H1 (cell line): Measurements from ENCODE around the gene LGALS12. TPM values are rescaled to one million over a fixed set of nuclear protein-coding genes. Genes with fewer than 3 reads are reported as not detected.

ENCODE experiments used
- CTCF ChIA-PET: fragments of 300-600 bp; sonication (Branson Sonifier 250); formaldehyde crosslinking; loops from one replicate; lab custom pipeline; 2021; ENCODE audit not compliant: partially characterized antibody; lab: Charles Lee
- POLR2A ChIA-PET: fragments of 300-600 bp; sonication (Branson Sonifier 250); formaldehyde crosslinking; loops from one replicate; lab custom pipeline; 2021; ENCODE audit warnings: inconsistent platforms; ENCODE audit not compliant: partially characterized antibody; lab: Charles Lee
- DNase-seq, 2 experiments: peaks; one replicate each; pipeline versions ENCODE4 v3.0.0 to v3.0.0-alpha.2; 2010 to 2022; ENCODE audit warnings: low spot score in 2 of 2, low read depth in 1 of 2, mixed read lengths in 1 of 2
- FAIRE-seq: peaks from 2 replicates; lab custom pipeline; 2011; peaks lifted over from hg19 to GRCh38; lab: Jason Lieb, UNC
- H2AFZ ChIP-seq: 2 replicates; pipeline ENCODE4 v1.8.1; 2012; ENCODE audit warnings: low read length, inconsistent platforms
- H2AK5ac ChIP-seq: 2 replicates; pipeline ENCODE4 v1.6.1; 2013; ENCODE audit warnings: low read depth, low read length
- H2BK120ac ChIP-seq: replicated peaks from 2 replicates; pipeline ENCODE3; 2013; ENCODE audit warnings: low read depth, low read length, inconsistent platforms
- H2BK12ac ChIP-seq: 2 replicates; pipeline ENCODE4 v1.6.1; 2013; ENCODE audit warnings: low read depth, low read length
- H2BK15ac ChIP-seq: 2 replicates; pipeline ENCODE4 v1.6.1; 2013; ENCODE audit warnings: low read length
- H2BK20ac ChIP-seq: 2 replicates; pipeline ENCODE4 v1.6.1; 2013; ENCODE audit warnings: low read length
- H2BK5ac ChIP-seq: 2 replicates; pipeline ENCODE4 v1.6.1; 2013; ENCODE audit warnings: low read depth, low read length
- H3K14ac ChIP-seq: 2 replicates; pipeline ENCODE4 v1.6.1; 2013; ENCODE audit warnings: inconsistent platforms; ENCODE audit not compliant: insufficient read length
- H3K18ac ChIP-seq: 2 replicates; pipeline ENCODE4 v1.6.1; 2013; ENCODE audit warnings: low read length; ENCODE audit errors: extremely low read depth
- H3K23ac ChIP-seq: 2 replicates; pipeline ENCODE4 v1.6.1; 2013; ENCODE audit warnings: inconsistent platforms; ENCODE audit not compliant: insufficient read length
- H3K23me2 ChIP-seq: 2 replicates; pipeline ENCODE4 v1.6.1; 2013; ENCODE audit warnings: low read depth, low read length
- H3K27ac ChIP-seq: 2 replicates; pipeline ENCODE4 v1.6.1; 2011; ENCODE audit warnings: low read depth, low read length, inconsistent platforms
- H3K27me3 ChIP-seq, 4 experiments: replicated peaks in 1 of 4; 1 replicate in 1 of 4; 2 replicates in 3 of 4; pipeline versions ENCODE4 v1.6.1 to v1.8.1; 2011 to 2013; ENCODE audit warnings: low read length in 3 of 4, mild to moderate bottlenecking in 3 of 4, inconsistent platforms in 2 of 4, mixed read lengths in 2 of 4, moderate library complexity in 1 of 4; ENCODE audit not compliant: control insufficient read depth in 3 of 4, insufficient read depth in 3 of 4; ENCODE audit errors: extremely low read depth in 1 of 4
- H3K36me3 ChIP-seq, 4 experiments: 2 replicates each; pipeline versions ENCODE4 v1.6.1 to v1.8.1; 2011 to 2013; ENCODE audit warnings: mild to moderate bottlenecking in 4 of 4, low read length in 3 of 4, moderate library complexity in 2 of 4, control low read depth in 1 of 4, inconsistent platforms in 1 of 4; ENCODE audit not compliant: insufficient read depth in 4 of 4, control insufficient read depth in 2 of 4
- H3K4ac ChIP-seq: replicated peaks from 2 replicates; pipeline ENCODE3; 2013; ENCODE audit warnings: low read length, low read depth, mixed read lengths, inconsistent platforms; ENCODE audit not compliant: insufficient read length
- H3K4me1 ChIP-seq, 4 experiments: replicated peaks in 1 of 4; 1 replicate in 1 of 4; 2 replicates in 3 of 4; pipeline versions ENCODE4 v1.6.1 to v1.8.1; 2011 to 2013; ENCODE audit warnings: low read length in 3 of 4, inconsistent platforms in 2 of 4, mixed read lengths in 1 of 4; ENCODE audit not compliant: insufficient read depth in 4 of 4, control insufficient read depth in 3 of 4
- H3K4me2 ChIP-seq, 2 experiments: 2 replicates each; pipeline versions ENCODE4 v1.6.1 to v1.8.1; 2011 to 2013; ENCODE audit warnings: low read depth in 2 of 2, low read length in 2 of 2, control low read depth in 1 of 2, inconsistent platforms in 1 of 2, mild to moderate bottlenecking in 1 of 2; ENCODE audit not compliant: insufficient read depth in 1 of 2
- H3K4me3 ChIP-seq, 4 experiments: fragments of 200-600, 300-600 bp in 1 of 4; sonication (generic), shearing (Covaris generic), sonication (Bioruptor Twin) in 1 of 4; 2 replicates each; pipeline versions ENCODE4 v1.5.1 to v1.8.1; 2011 to 2016; ENCODE audit warnings: low read length in 4 of 4, low read depth in 3 of 4, control low read depth in 2 of 4, inconsistent platforms in 2 of 4, mild to moderate bottlenecking in 2 of 4, mixed read lengths in 1 of 4, moderate library complexity in 1 of 4; ENCODE audit not compliant: insufficient read depth in 2 of 4; ENCODE audit errors: extremely low read depth in 1 of 4
- H3K56ac ChIP-seq: replicated peaks from 2 replicates; pipeline ENCODE3; 2013; ENCODE audit warnings: low read depth, mild to moderate bottlenecking, mixed read lengths, low read length, inconsistent platforms; ENCODE audit not compliant: insufficient read length
- H3K79me1 ChIP-seq: 2 replicates; pipeline ENCODE4 v1.6.1; 2013; ENCODE audit warnings: low read depth, low read length, control low read depth
- H3K79me2 ChIP-seq, 2 experiments: 2 replicates each; pipeline versions ENCODE4 v1.6.1 to v1.8.1; 2012 to 2013; ENCODE audit warnings: low read length in 2 of 2, mild to moderate bottlenecking in 2 of 2, inconsistent platforms in 1 of 2; ENCODE audit not compliant: insufficient read depth in 2 of 2, control insufficient read depth in 1 of 2
- H3K9ac ChIP-seq, 4 experiments: replicated peaks in 1 of 4; 1 replicate in 1 of 4; 2 replicates in 3 of 4; pipeline versions ENCODE4 v1.6.1 to v1.8.1; 2011 to 2013; ENCODE audit warnings: low read depth in 3 of 4, low read length in 3 of 4, control low read depth in 2 of 4, mild to moderate bottlenecking in 2 of 4, moderate library complexity in 2 of 4, inconsistent platforms in 1 of 4; ENCODE audit errors: extremely low read depth in 1 of 4
- H3K9me3 ChIP-seq, 2 experiments: 2 replicates each; pipeline versions ENCODE4 v1.6.1 to v1.8.1; 2012 to 2013; ENCODE audit warnings: mild to moderate bottlenecking in 2 of 2, moderate library complexity in 2 of 2, control low read depth in 1 of 2, inconsistent platforms in 1 of 2, low read depth in 1 of 2, low read length in 1 of 2, mixed read lengths in 1 of 2; ENCODE audit not compliant: insufficient read depth in 2 of 2
- H4K20me1 ChIP-seq, 2 experiments: replicated peaks in 1 of 2; 2 replicates each; pipeline versions ENCODE3 to v1.8.1; 2011 to 2013; ENCODE audit warnings: inconsistent platforms in 2 of 2, low read length in 2 of 2, mild to moderate bottlenecking in 1 of 2; ENCODE audit not compliant: insufficient read depth in 2 of 2, control insufficient read depth in 1 of 2
- H4K5ac ChIP-seq: 2 replicates; pipeline ENCODE4 v1.6.1; 2013; ENCODE audit warnings: low read length, low read depth, mixed read lengths, inconsistent platforms; ENCODE audit not compliant: insufficient read length
- H4K8ac ChIP-seq: 2 replicates; pipeline ENCODE4 v1.8.0; 2013; ENCODE audit warnings: mild to moderate bottlenecking, moderate library complexity, low read length, inconsistent platforms; ENCODE audit not compliant: insufficient read depth; ENCODE audit errors: extremely low read depth
- H4K91ac ChIP-seq: replicated peaks from 2 replicates; pipeline ENCODE3; 2013; ENCODE audit warnings: low read length, mixed read lengths, inconsistent platforms; ENCODE audit not compliant: insufficient read length
- EGR1 ChIP-seq: IDR thresholded peaks from 2 replicates; pipeline ENCODE4 v1.6.1; 2011; ENCODE audit warnings: low read depth, low read length, borderline replicate concordance
- NRF1 ChIP-seq: IDR thresholded peaks from 2 replicates; pipeline ENCODE4 v1.6.1; 2011; ENCODE audit warnings: mild to moderate bottlenecking, low read depth, low read length, improper control_type of control experiment
- TBP ChIP-seq: IDR thresholded peaks from 2 replicates; pipeline ENCODE4 v1.6.1; 2011; ENCODE audit warnings: low read depth, low read length, improper control_type of control experiment
- WGBS, 2 experiments: shearing (Covaris generic) in 1 of 2; methylation state at CpG; one replicate each; pipeline versions ENCODE4 v1.1.6 to v1.1.7; 2013 to 2015; ENCODE audit warnings: low lambda C conversion rate in 2 of 2, mixed read lengths in 2 of 2, inconsistent platforms in 1 of 2, low coverage in 1 of 2, missing lambda C conversion rate in 1 of 2; ENCODE audit not compliant: insufficient replicate concordance in 2 of 2, insufficient coverage in 1 of 2, insufficient read length in 1 of 2; ENCODE audit errors: extremely low coverage in 1 of 2, missing lambda C conversion rate in 1 of 2; 5-methylcytosine and 5-hydroxymethylcytosine counted together
- polyA plus RNA-seq, 7 experiments: library from polyadenylated mRNA; depleted of rRNA in 3 of 7; stranded (reverse) in 5 of 7; unstranded in 2 of 7; fragments of >200 nt in 5 of 7; fragments of 200-250 nt in 2 of 7; gene quantifications; 1 replicate in 5 of 7; 2 replicates in 1 of 7; 4 replicates in 1 of 7; pipeline versions ENCODE4 v1.2.1 to v1.2.3, GENCODE V29; 2011 to 2013; ENCODE audit warnings: missing spikeins in 2 of 7, mixed read lengths in 2 of 7
- total RNA-seq: library from RNA; stranded (reverse); fragmentation: NEBNext Ultra II Directional; extraction: Animal tissue kit (Norgen Biotek cat#: 25700); gene quantifications from 2 replicates; pipeline ENCODE4 v1.2.1, GENCODE V29; 2021

The LGALS12 gene
- total and polyA plus RNA-seq, 2 of the 8 experiments (the other 6 are each of a cell fraction or from before 2014, with no cell fraction given) = 1.6 to 2.9 TPM

DNA sequence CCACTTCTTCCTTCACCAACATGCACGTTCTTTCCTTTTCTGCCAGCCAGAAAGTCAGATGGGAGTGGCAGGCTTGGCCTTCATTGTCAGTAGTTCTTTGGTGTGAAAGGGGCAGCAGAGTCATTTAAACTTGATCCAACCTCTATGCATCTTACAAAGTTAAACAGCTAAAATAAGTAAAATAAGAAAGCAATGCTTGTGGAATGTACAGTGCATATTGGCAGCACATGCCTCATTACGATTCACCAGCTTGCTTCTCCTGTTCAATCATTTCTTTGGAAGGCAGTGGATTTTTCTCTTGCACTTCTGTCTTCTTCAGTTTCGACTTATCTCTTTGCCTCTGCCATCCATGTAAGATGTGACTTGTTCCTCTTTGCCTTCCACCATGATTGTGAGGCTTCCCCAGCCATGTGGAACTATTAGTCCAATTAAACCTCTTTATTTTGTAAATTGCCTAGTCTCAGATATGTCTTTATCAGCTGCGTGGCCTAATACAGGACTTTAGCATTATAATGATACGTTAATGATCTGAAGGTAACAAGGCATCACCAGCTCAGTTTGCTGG is 14.8 kb downstream of the LGALS12 start:
- no peak overlapping the region for H2AK5ac ChIP-seq
- 89% methylated on average over 5 of the region's 5 CpGs; no CpG with 5 or more reads in 1 of the 2 experiments for WGBS, 2 experiments
- H2AFZ ChIP-seq = no peak overlapping the region
- H4K8ac ChIP-seq = no peak overlapping the region
- no peaks in the 10 kb centered on the region for H3K79me1 ChIP-seq
- no peaks in the 10 kb centered on the region; a peak in 1 of 7 replicates for H3K27me3 ChIP-seq
- no peak overlapping the region for H3K9ac ChIP-seq
- H3K56ac ChIP-seq = no peak overlapping the region
- no peaks in the 10 kb centered on the region for H3K79me2 ChIP-seq
- no peak overlapping the region for H3K4me2 ChIP-seq
- no peak for FAIRE-seq
- TF ChIP-seq EGR1 (no peak), NRF1 (no peak), TBP (no peak)
- CTCF ChIA-PET = interaction anchor here (0.9 to 1.5 kb wide), 4 partner anchors 10 to 42 kb away, joined by 3 to 6 read pairs (median 4); partner anchors contain the start of gene PLAAT5
- H3K4me1 ChIP-seq = no peaks in the 10 kb centered on the region
- no peak overlapping the region for H2BK5ac ChIP-seq
- H4K91ac ChIP-seq = no peak overlapping the region
- H3K4me3 ChIP-seq = no peak overlapping the region
- H3K27ac ChIP-seq = no peak overlapping the region
- H3K4ac ChIP-seq = no peak overlapping the region
- H2BK20ac ChIP-seq = no peak overlapping the region; the same call in 1 of the 2 replicates
- H4K20me1 ChIP-seq = no peaks in the 10 kb centered on the region
- H3K9me3 ChIP-seq = peaks cover 7 to 9% of the 10 kb centered on the region in 2 experiments
- no peaks in the 10 kb centered on the region for H3K23me2 ChIP-seq
- DNase-seq = no peak
- H4K5ac ChIP-seq = no peak overlapping the region
- H3K18ac ChIP-seq = no peak overlapping the region
- peaks cover 0 to 6% (median 0%) of the 10 kb centered on the region in 4 experiments; a peak in 2 of 8 replicates for H3K36me3 ChIP-seq
- H2BK12ac ChIP-seq = no peak overlapping the region; the same call in 1 of the 2 replicates
- H2BK120ac ChIP-seq = no peak overlapping the region
- H2BK15ac ChIP-seq = no peak overlapping the region
- H3K23ac ChIP-seq = no peak overlapping the region
- POLR2A ChIA-PET = interaction anchor here (0.6 to 1.4 kb wide), 5 partner anchors 8 to 162 kb away, joined by 3 to 4 read pairs (median 3); partner anchors contain the start of gene PLAAT4
- no peak overlapping the region for H3K14ac ChIP-seq
